Liver (tissue), 3 donors: ENCODE results near the gene SKIL.

Source experiments
- CTCF ChIP-seq: fragments of 150-350 bp; IDR thresholded peaks from 2 replicates; pipeline ENCODE4 v1.5.1; 2017; ENCODE audit warnings: improper control_type of control experiment, low read depth, low read length; ENCODE audit not compliant: missing input control
- FOXA1 ChIP-seq: IDR thresholded peaks from 2 replicates; pipeline ENCODE4 v1.6.1; 2016; ENCODE audit warnings: antibody characterized with exemption
- JUND ChIP-seq, 2 donors: IDR thresholded peaks; 2 replicates each; pipeline ENCODE4 v1.6.1; 2016; ENCODE audit warnings: antibody characterized with exemption in 2 of 2
- MAX ChIP-seq: IDR thresholded peaks from 2 replicates; pipeline ENCODE4 v1.6.1; 2016; ENCODE audit warnings: antibody characterized with exemption
- TAF1 ChIP-seq: conservative IDR thresholded peaks from 2 replicates; pipeline ENCODE4 v1.6.1; 2016; ENCODE audit warnings: antibody characterized with exemption, mild to moderate bottlenecking
- YY1 ChIP-seq: IDR thresholded peaks from 2 replicates; pipeline ENCODE4 v1.6.1; 2016; ENCODE audit warnings: antibody characterized with exemption, mild to moderate bottlenecking
- TF ChIP-seq, protein P1 (sequence below): IDR thresholded peaks from 2 replicates; pipeline ENCODE4 v1.6.1; 2016; ENCODE audit warnings: antibody characterized with exemption, mild to moderate bottlenecking
- donor health status: healthy.
- donor health status: healthy.

GRCh38 chr3:170337420-170337819 lies 20.1 kb upstream of the SKIL start:
- TF ChIP-seq CTCF (no peak), MAX (no peak), TAF1 (no peak), FOXA1 (no peak), YY1 (no peak), JUND (IDR thresholded peaks at IDR 0.05) (no peak)
- TF ChIP-seq, protein P1, sequence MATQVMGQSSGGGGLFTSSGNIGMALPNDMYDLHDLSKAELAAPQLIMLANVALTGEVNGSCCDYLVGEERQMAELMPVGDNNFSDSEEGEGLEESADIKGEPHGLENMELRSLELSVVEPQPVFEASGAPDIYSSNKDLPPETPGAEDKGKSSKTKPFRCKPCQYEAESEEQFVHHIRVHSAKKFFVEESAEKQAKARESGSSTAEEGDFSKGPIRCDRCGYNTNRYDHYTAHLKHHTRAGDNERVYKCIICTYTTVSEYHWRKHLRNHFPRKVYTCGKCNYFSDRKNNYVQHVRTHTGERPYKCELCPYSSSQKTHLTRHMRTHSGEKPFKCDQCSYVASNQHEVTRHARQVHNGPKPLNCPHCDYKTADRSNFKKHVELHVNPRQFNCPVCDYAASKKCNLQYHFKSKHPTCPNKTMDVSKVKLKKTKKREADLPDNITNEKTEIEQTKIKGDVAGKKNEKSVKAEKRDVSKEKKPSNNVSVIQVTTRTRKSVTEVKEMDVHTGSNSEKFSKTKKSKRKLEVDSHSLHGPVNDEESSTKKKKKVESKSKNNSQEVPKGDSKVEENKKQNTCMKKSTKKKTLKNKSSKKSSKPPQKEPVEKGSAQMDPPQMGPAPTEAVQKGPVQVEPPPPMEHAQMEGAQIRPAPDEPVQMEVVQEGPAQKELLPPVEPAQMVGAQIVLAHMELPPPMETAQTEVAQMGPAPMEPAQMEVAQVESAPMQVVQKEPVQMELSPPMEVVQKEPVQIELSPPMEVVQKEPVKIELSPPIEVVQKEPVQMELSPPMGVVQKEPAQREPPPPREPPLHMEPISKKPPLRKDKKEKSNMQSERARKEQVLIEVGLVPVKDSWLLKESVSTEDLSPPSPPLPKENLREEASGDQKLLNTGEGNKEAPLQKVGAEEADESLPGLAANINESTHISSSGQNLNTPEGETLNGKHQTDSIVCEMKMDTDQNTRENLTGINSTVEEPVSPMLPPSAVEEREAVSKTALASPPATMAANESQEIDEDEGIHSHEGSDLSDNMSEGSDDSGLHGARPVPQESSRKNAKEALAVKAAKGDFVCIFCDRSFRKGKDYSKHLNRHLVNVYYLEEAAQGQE: no peak
